Hepatocyte (in vitro differentiated cells): ENCODE measurements around the gene PLXNC1.

Experiments
- CTCF ChIP-seq: fragments of 200-600 bp; sonication (generic); IDR thresholded peaks from 2 replicates; pipeline ENCODE4 v1.5.1; 2016; ENCODE audit warnings: antibody characterized with exemption, mild to moderate bottlenecking; ENCODE audit not compliant: poor library complexity
- EZH2phosphoT487 ChIP-seq: fragments of 200-600 bp; sonication (generic); IDR thresholded peaks from one replicate; pipeline ENCODE4 v1.6.1; 2018; ENCODE audit warnings: antibody characterized with exemption, mild to moderate bottlenecking, low read depth, moderate library complexity; ENCODE audit not compliant: unreplicated experiment, severe bottlenecking

- TF ChIP-seq EZH2phosphoT487 (no peak), CTCF (no peak)
Observed at GRCh38 chr12:94184995-94185719, 36.8 kb downstream of the PLXNC1 start.
